ENCODE data around the gene ITSN1.

Gene ITSN1

DNA sequence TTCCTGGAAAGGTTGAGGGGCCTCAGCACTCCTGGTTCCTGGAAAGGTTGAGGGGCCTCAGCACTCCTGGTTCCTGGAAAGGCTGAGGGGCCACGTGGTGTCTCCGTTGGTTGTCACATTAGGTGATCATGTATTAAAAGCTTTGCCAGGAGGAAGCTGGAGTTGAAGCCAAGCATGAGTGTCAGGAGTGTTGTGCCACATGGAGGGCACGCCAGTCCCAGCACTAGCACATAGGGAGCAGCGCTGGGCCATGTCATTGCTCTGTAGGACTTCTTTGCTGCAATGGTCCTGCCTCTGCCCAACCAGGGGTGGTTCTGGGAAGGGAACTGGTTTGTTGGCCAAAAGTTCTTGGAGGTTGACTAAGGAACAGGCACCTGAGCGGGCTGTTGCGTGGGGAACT is 260.0 kb downstream of the ITSN1 start:
- TF ChIP-seq TAF1 (IDR thresholded peaks at IDR 0.05; ENCODE audit: borderline replicate concordance, insufficient read depth, low read length) (no peak), POLR2AphosphoS5 (IDR thresholded peaks at IDR 0.05; ENCODE audit: low read depth, low read length) (no peak), FOXP2 (optimal IDR thresholded peaks at IDR 0.05; ENCODE audit: borderline replicate concordance, extremely low read depth, extremely low read length, insufficient read depth) (no peak), SIN3A (IDR thresholded peaks at IDR 0.05; ENCODE audit: borderline replicate concordance, insufficient read depth, low read length) (no peak)
- TF ChIP-seq, protein P1, sequence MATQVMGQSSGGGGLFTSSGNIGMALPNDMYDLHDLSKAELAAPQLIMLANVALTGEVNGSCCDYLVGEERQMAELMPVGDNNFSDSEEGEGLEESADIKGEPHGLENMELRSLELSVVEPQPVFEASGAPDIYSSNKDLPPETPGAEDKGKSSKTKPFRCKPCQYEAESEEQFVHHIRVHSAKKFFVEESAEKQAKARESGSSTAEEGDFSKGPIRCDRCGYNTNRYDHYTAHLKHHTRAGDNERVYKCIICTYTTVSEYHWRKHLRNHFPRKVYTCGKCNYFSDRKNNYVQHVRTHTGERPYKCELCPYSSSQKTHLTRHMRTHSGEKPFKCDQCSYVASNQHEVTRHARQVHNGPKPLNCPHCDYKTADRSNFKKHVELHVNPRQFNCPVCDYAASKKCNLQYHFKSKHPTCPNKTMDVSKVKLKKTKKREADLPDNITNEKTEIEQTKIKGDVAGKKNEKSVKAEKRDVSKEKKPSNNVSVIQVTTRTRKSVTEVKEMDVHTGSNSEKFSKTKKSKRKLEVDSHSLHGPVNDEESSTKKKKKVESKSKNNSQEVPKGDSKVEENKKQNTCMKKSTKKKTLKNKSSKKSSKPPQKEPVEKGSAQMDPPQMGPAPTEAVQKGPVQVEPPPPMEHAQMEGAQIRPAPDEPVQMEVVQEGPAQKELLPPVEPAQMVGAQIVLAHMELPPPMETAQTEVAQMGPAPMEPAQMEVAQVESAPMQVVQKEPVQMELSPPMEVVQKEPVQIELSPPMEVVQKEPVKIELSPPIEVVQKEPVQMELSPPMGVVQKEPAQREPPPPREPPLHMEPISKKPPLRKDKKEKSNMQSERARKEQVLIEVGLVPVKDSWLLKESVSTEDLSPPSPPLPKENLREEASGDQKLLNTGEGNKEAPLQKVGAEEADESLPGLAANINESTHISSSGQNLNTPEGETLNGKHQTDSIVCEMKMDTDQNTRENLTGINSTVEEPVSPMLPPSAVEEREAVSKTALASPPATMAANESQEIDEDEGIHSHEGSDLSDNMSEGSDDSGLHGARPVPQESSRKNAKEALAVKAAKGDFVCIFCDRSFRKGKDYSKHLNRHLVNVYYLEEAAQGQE (IDR thresholded peaks at IDR 0.05; ENCODE audit: insufficient read depth in 1 of 2, low read depth in 2 of 2, low read length in 2 of 2) = no peak

DNA sequence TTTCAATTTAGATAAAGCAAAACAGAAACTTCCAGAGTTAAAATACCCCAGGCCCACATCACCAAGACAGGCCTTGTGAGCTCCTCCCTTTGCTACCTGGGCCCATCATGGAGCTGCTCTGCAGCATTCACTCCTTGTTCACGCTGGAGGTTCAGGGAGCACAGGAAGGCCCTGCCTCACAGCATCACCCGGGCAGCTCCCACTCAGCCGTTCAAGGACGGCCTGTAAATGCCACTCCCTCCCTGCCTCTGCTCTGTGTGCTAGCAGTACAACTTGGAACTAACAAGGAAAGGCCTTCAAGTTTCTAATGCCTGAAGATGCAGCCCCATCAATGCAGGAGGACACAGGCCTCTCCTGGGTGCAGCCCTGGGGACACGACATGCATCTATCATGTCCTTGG is 261.7 kb downstream of the ITSN1 start:
- no peak for TF ChIP-seq FOXP2 (optimal IDR thresholded peaks at IDR 0.05; ENCODE audit: borderline replicate concordance, extremely low read depth, extremely low read length, insufficient read depth)
- no peak for TF ChIP-seq POLR2AphosphoS5 (IDR thresholded peaks at IDR 0.05; ENCODE audit: low read depth, low read length)
- TF ChIP-seq SIN3A (IDR thresholded peaks at IDR 0.05; ENCODE audit: borderline replicate concordance, insufficient read depth, low read length) = no peak
- no peak for TF ChIP-seq TAF1 (IDR thresholded peaks at IDR 0.05; ENCODE audit: borderline replicate concordance, insufficient read depth, low read length)
- TF ChIP-seq, protein P1 (IDR thresholded peaks at IDR 0.05; ENCODE audit: insufficient read depth in 1 of 2, low read depth in 2 of 2, low read length in 2 of 2) = no peak

DNA sequence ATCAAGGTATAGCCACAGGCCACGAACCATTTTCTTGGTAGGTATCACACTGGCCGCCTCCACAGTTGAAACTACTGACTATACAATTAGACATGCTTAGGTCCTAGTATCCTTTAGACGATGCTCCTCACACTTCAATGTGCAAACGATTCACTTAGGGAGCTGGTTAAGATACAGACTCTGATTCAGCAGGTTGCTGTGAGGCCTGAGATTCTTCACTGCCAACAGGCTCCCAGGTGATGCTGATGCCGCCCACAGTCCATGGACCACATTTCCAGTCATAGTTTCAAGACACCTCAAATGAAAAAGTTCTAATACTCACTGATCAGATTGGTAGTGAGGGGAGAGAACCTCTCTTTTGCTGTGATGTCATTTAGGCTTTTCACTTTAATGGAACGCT is 266.5 kb downstream of the ITSN1 start:
- TF ChIP-seq FOXP2 (optimal IDR thresholded peaks at IDR 0.05; ENCODE audit: borderline replicate concordance, extremely low read depth, extremely low read length, insufficient read depth) (no peak), TAF1 (IDR thresholded peaks at IDR 0.05; ENCODE audit: borderline replicate concordance, insufficient read depth, low read length) (no peak), POLR2AphosphoS5 (IDR thresholded peaks at IDR 0.05; ENCODE audit: low read depth, low read length) (no peak)

DNA sequence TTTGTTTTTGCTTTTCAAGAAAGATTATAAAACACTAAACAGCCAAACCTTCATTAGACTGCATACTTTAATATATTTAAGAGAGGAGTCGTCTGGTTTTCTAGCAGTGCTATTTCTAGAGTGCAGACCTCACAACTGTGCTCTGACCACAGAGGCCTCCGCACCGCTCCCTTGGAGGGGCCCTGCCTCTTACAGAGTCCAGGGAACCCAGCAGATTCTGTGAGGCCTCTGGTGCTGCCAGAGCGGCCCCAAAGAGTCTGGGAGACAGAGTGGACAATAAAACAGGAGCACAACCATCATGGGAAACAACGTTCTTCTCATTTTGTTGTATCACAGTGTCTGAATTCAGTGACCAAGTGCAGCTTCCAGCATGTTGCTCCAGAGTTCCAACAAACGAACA is 267.5 kb downstream of the ITSN1 start:
- TF ChIP-seq, protein P1 (IDR thresholded peaks at IDR 0.05; ENCODE audit: insufficient read depth in 1 of 2, low read depth in 2 of 2, low read length in 2 of 2) = no peak
- TF ChIP-seq POLR2AphosphoS5 (IDR thresholded peaks at IDR 0.05; ENCODE audit: low read depth, low read length) (no peak), TAF1 (IDR thresholded peaks at IDR 0.05; ENCODE audit: borderline replicate concordance, insufficient read depth, low read length) (no peak), SIN3A (IDR thresholded peaks at IDR 0.05; ENCODE audit: borderline replicate concordance, insufficient read depth, low read length) (no peak), FOXP2 (optimal IDR thresholded peaks at IDR 0.05; ENCODE audit: borderline replicate concordance, extremely low read depth, extremely low read length, insufficient read depth) (no peak)

DNA sequence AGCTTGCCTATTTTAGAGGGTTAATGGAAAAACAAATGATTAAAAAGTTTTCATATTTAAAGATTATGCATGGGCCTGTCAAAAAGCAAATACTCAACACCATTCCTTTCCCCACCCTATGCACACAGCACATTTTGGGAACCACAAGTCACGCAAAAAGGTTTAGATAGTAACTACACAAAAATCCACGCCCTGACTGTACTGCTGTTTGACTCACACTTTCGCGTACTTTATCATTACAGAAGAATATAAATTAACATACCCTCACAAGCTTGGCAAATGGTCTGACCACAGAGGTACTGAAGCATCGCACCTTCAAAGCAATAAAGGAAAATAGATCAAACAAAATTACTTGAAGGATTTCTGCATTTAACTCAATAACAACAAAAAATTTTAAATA is 271.9 kb downstream of the ITSN1 start:
- TF ChIP-seq FOXP2 (optimal IDR thresholded peaks at IDR 0.05; ENCODE audit: borderline replicate concordance, extremely low read depth, extremely low read length, insufficient read depth) (no peak), POLR2AphosphoS5 (IDR thresholded peaks at IDR 0.05; ENCODE audit: low read depth, low read length) (no peak), SIN3A (IDR thresholded peaks at IDR 0.05; ENCODE audit: borderline replicate concordance, insufficient read depth, low read length) (no peak), TAF1 (IDR thresholded peaks at IDR 0.05; ENCODE audit: borderline replicate concordance, insufficient read depth, low read length) (no peak)
- TF ChIP-seq, protein P1 (IDR thresholded peaks at IDR 0.05; ENCODE audit: insufficient read depth in 1 of 2, low read depth in 2 of 2, low read length in 2 of 2) = no peak

Data from PFSK-1 (cell line).